Adrenal gland (tissue), 12 donors: ENCODE results near the gene KLHL3. TPM values are rescaled to one million over a fixed set of nuclear protein-coding genes. Genes with fewer than 3 reads are reported as not detected.
A peak's percentile ranks its signal among the peaks of the same experiment; 100 is the strongest.

Experiments
- DNase-seq, 7 donors: peaks; one replicate each; pipeline ENCODE4 v3.0.0-alpha.2; 2019 to 2020
- H3K27ac ChIP-seq, 5 donors: fragments of 200-600 bp; sonication (generic) in 4 of 5; 1 replicate in 3 of 5; 2 replicates in 2 of 5; pipeline versions ENCODE4 v1.5.1 to v1.8.0; 2016 to 2020; ENCODE audit warnings: mild to moderate bottlenecking in 1 of 5
- H3K27me3 ChIP-seq: fragments of 200-600 bp; 2 replicates; pipeline ENCODE4 v1.8.0; 2021
- H3K36me3 ChIP-seq, 2 donors: fragments of 200-600 bp; replicated peaks in 1 of 2; 1 replicate in 1 of 2; 2 replicates in 1 of 2; pipeline versions ENCODE4 v1.5.1 to v1.8.0; 2018 to 2022
- H3K4me1 ChIP-seq, 2 donors: fragments of 200-600 bp; replicated peaks in 1 of 2; 1 replicate in 1 of 2; 2 replicates in 1 of 2; pipeline versions ENCODE4 v1.5.1 to v1.8.0; 2018 to 2021
- H3K4me3 ChIP-seq, 4 donors: fragments of 200-600 bp; sonication (generic) in 3 of 4; one replicate each; pipeline ENCODE4 v1.5.1; 2016 to 2018
- H3K9me3 ChIP-seq, 3 donors: fragments of 200-600 bp; sonication (generic) in 1 of 3; replicated peaks in 1 of 3; 1 replicate in 2 of 3; 2 replicates in 1 of 3; pipeline versions ENCODE4 v1.5.1 to v1.8.0; 2016 to 2021
- CTCF ChIP-seq, 6 experiments: fragments of 450-650 bp in 4 of 6; fragments of 200-600 bp in 2 of 6; sonication (generic) in 1 of 6; IDR thresholded peaks; 1 replicate in 5 of 6; 2 replicates in 1 of 6; pipeline versions ENCODE4 v1.5.1 to v1.8.0; 2016 to 2021; ENCODE audit warnings: antibody characterized with exemption in 6 of 6, mild to moderate bottlenecking in 2 of 6, moderate library complexity in 1 of 6
- POLR2A ChIP-seq, 2 donors: fragments of 450-650 bp; IDR thresholded peaks; one replicate each; pipeline ENCODE4 v1.6.1; 2017; ENCODE audit warnings: antibody characterized with exemption in 2 of 2, mild to moderate bottlenecking in 2 of 2, moderate library complexity in 1 of 2
- WGBS, 4 donors: extraction: QIAGEN DNeasy Blood & Tissue Kit in 2 of 4; methylation state at CpG; one replicate each; pipeline versions ENCODE4 v1.1.5 to v1.1.7; 2013 to 2017; 5-methylcytosine and 5-hydroxymethylcytosine counted together
- intact Hi-C, 2 donors: fragments of 100-400 bp; cut with DNase I; formaldehyde crosslinking; loops; one replicate each; pipeline versions ENCODE4 v1.14.1 to v1.15.0; 2022 to 2023
- polyA plus RNA-seq, 3 donors: library from polyadenylated mRNA; stranded (reverse); fragments of 200-250 nt in 2 of 3; fragments of 350-450 nt in 1 of 3; fragmentation: Illumina TruSeq in 1 of 3; extraction: RNeasy Lipid Tissue Mini Kit (QIAGEN cat#74804) in 1 of 3; gene quantifications; one replicate each; pipeline ENCODE4 v1.2.3, GENCODE V29; 2013 to 2014
- total RNA-seq, 9 donors: library from RNA; depleted of rRNA in 4 of 9; stranded (reverse); fragments of >200 nt in 4 of 9; fragments of 120-200 nt in 1 of 9; fragmentation: NEBNext Ultra II Directional in 1 of 9; extraction: Animal tissue kit (Norgen Biotek cat#: 25700) in 1 of 9; gene quantifications; one replicate each; pipeline versions ENCODE4 v1.1.0 to v1.2.4, GENCODE V29; 2013 to 2023
- donor health status: healthy with polysubstance abuse.
- donor health status: Bipolar disorder and iron deficiency.
- donor health status: DM: yes; HTN: yes; CAD: no.
- donor health status: DM: no; HTN: no; CAD: no.
- donor health status: DM: no; HTN: no; CAD: no.
- donor health status: DM: yes; HTN: yes; CAD: no.

The KLHL3 gene
- total and polyA plus RNA-seq, 12 donors: 3.1 to 28.6 (median 13.4) TPM

GRCh38 chr5:137733922-137734321 lies 2.0 kb downstream of the KLHL3 start:
- WGBS, 4 donors: 84 to 94% (median 89%) methylated on average over 3 of the region's 3 CpGs
- DNase-seq: no peak
- Histone ChIP-seq H3K9me3 (peaks cover 0 to 4% (median 0%) of the 10 kb centered on the region in 3 donors), H3K4me3 (no peak overlapping the region), H3K36me3 (no peaks in the 10 kb centered on the region), H3K27ac (no peak overlapping the region), H3K4me1 (peaks cover 0 to 64% of the 10 kb centered on the region in 2 donors), H3K27me3 (no peaks in the 10 kb centered on the region)
- TF ChIP-seq POLR2A (IDR thresholded peaks at IDR 0.05) (no peak), CTCF (IDR thresholded peaks at IDR 0.05) (no peak)
- intact Hi-C loops: no loop called here

- Histone ChIP-seq H3K4me3 (no peak overlapping the region), H3K36me3 (no peaks in the 10 kb centered on the region), H3K27me3 (no peaks in the 10 kb centered on the region), H3K9me3 (peaks cover 0 to 2% (median 0%) of the 10 kb centered on the region in 3 donors), H3K27ac (no peak overlapping the region), H3K4me1 (peaks cover 0 to 64% of the 10 kb centered on the region in 2 donors)
- WGBS, 4 donors: 80 to 86% (median 83%) methylated on average over 3 of the region's 3 CpGs
- intact Hi-C loops: no loop called here
- DNase-seq: no peak
- TF ChIP-seq POLR2A (IDR thresholded peaks at IDR 0.05) (no peak), CTCF (IDR thresholded peaks at IDR 0.05) (no peak)
Observed at GRCh38 chr5:137733006-137733405, 2.9 kb downstream of the KLHL3 start.

- intact Hi-C loops: no loop called here
- no peak overlapping the region for H3K27ac ChIP-seq
Observed at GRCh38 chr5:137731176-137731575, 4.7 kb downstream of the KLHL3 start.

DNA sequence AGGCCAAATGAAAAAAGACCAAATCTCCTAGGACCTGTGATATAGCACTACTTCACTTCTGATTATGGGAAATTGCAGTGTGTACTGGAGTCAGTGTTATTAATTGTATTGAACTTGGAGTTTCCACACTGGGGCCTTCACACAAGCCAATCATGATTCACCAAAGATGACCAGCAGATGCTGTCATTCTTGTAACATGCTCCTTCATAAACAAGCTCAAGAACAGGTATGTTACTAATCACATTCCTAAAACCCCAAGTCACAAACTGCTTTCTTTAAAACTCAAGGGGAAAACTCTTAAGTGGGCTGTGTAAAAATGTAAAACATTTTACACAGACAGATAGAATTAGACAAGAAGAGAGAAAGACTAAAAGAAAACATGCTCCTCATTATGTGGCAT lies 5.6 kb downstream of the KLHL3 start:
- Histone ChIP-seq H3K4me1 (peaks cover 0 to 39% of the 10 kb centered on the region in 2 donors), H3K36me3 (no peaks in the 10 kb centered on the region), H3K27me3 (no peaks in the 10 kb centered on the region), H3K4me3 (no peak overlapping the region), H3K9me3 (no peaks in the 10 kb centered on the region), H3K27ac (no peak overlapping the region)
- no peak for DNase-seq
- TF ChIP-seq POLR2A (IDR thresholded peaks at IDR 0.05): no peak
- intact Hi-C loops: no loop called here

More at GRCh38 chr5:137731176-137731575, 4.7 kb downstream of the KLHL3 start:
- peaks cover 0 to 48% of the 10 kb centered on the region in 2 donors for H3K4me1 ChIP-seq
- H3K27me3 ChIP-seq: no peaks in the 10 kb centered on the region
- H3K9me3 ChIP-seq: no peaks in the 10 kb centered on the region
- no peak for TF ChIP-seq CTCF (IDR thresholded peaks at IDR 0.05)
- no peak for TF ChIP-seq POLR2A (IDR thresholded peaks at IDR 0.05)
- H3K4me3 ChIP-seq: no peak overlapping the region
- no peaks in the 10 kb centered on the region for H3K36me3 ChIP-seq
- 71 to 89% (median 84%) methylated on average over 3 of the region's 3 CpGs for WGBS, 4 donors
- DNase-seq: peak in 1 of 7 donors; percentile 9

- no peak overlapping the region for H3K4me3 ChIP-seq
- H3K4me1 ChIP-seq: peaks cover 0 to 19% of the 10 kb centered on the region in 2 donors
- TF ChIP-seq POLR2A (IDR thresholded peaks at IDR 0.05) (no peak), CTCF (IDR thresholded peaks at IDR 0.05) (no peak)
- intact Hi-C loops: no loop called here
- no peaks in the 10 kb centered on the region for H3K27me3 ChIP-seq
- H3K27ac ChIP-seq: no peak overlapping the region
- WGBS, 4 donors: 86 to 96% (median 90%) methylated on average over 1 of the region's 1 CpG
- no peaks in the 10 kb centered on the region for H3K36me3 ChIP-seq
- peaks cover 0 to 6% (median 0%) of the 10 kb centered on the region in 3 donors for H3K9me3 ChIP-seq
- DNase-seq: no peak
Observed at GRCh38 chr5:137728048-137728447, 7.8 kb downstream of the KLHL3 start.
